Measurements from ENCODE around the gene ZCCHC2.

Gene ZCCHC2

DNA sequence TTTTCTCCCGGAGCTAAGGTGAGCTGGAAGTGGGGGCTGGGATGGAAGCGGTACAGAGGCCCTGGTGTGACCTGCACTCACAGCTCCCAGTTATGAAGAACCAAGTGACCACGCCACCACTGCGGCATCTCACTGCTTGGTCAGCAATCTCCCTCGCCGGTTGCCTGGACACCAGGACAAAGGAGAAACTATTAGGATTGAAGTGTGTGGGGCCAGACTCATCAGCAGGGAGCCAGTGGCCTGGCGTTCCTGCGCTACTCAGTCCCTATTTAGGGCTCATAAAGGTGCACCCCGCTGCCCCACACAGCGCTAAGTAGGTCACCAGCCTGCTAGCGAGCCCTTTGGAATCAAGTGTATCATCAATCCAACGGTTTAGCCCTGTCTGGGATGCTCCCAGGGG lies 82.9 kb downstream of the ZCCHC2 start:
- Histone ChIP-seq H3K4me3 (IDR thresholded peaks at IDR 0.05; ENCODE audit: insufficient read depth, low read depth, low read length) (no peak overlapping the region), H3K4me1 (ENCODE audit: low read depth, poor library complexity, severe bottlenecking) (no peaks in the 10 kb centered on the region), H3K4me2 (no peak overlapping the region), H3K79me2 (ENCODE audit: insufficient read depth, low read depth) (no peaks in the 10 kb centered on the region), H3K27ac (no peak overlapping the region), H3K36me3 (ENCODE audit: insufficient read depth) (no peaks in the 10 kb centered on the region), H2AFZ (ENCODE audit: low read depth) (no peak overlapping the region), H4K20me1 (ENCODE audit: insufficient read depth) (no peaks in the 10 kb centered on the region), H3K27me3 (ENCODE audit: insufficient read depth, low read depth) (no peaks in the 10 kb centered on the region), H3K9ac (no peak overlapping the region)
- no peak for TF ChIP-seq CTCF (conservative IDR thresholded peaks at IDR 0.05; ENCODE audit: low read depth, low read length)

DNA sequence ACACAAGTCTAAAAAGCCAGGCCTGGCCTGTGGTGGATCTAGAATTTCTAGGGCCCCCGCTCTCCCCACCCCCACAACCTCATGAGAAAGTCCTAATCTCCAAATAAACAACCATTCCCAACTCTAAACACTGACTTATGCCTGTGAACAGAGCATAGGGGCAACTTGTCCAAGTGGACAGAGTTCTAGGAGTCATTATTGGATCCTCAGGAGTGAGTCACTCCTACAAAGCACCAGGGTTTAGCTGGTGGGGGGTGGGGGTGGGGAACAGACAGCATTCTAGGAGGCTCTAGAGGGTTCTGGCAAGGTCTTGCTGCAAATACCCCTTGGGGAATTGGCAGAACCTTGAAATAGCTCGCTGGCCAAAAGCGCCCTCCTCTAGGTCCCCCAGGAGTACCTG lies 83.3 kb downstream of the ZCCHC2 start:
- Histone ChIP-seq H3K36me3 (ENCODE audit: insufficient read depth) (no peaks in the 10 kb centered on the region), H3K9ac (no peak overlapping the region), H3K4me1 (ENCODE audit: low read depth, poor library complexity, severe bottlenecking) (no peaks in the 10 kb centered on the region), H3K27me3 (ENCODE audit: insufficient read depth, low read depth) (no peaks in the 10 kb centered on the region), H3K79me2 (ENCODE audit: insufficient read depth, low read depth) (no peaks in the 10 kb centered on the region), H3K4me3 (IDR thresholded peaks at IDR 0.05; ENCODE audit: insufficient read depth, low read depth, low read length) (no peak overlapping the region), H4K20me1 (ENCODE audit: insufficient read depth) (no peaks in the 10 kb centered on the region), H3K27ac (no peak overlapping the region), H2AFZ (ENCODE audit: low read depth) (no peak overlapping the region), H3K4me2 (no peak overlapping the region)
- TF ChIP-seq CTCF (conservative IDR thresholded peaks at IDR 0.05; ENCODE audit: low read depth, low read length), result no peak

DNA sequence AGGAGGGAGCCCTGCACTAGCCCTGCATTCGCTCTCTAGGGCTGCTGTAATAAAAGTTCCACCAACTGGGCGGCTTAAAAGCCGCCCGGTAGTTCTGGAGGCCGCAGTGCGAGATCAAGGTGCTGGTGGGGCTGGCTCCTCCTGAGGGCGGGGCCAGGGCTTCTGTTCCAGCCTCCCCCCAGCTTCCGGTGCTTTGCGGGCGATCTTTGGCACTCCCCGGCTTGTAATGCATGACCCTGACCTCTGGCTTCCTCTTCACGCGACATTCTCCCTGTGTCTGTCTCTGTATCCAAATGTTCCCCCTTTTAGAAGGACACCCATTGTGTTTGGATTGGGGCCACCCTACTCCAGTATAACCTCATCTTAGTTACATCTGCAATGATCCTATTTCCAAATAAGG lies 84.5 kb downstream of the ZCCHC2 start:
- Histone ChIP-seq H3K4me3 (IDR thresholded peaks at IDR 0.05; ENCODE audit: insufficient read depth, low read depth, low read length) (no peak overlapping the region), H3K4me2 (no peak overlapping the region), H3K27ac (no peak overlapping the region), H2AFZ (ENCODE audit: low read depth) (no peak overlapping the region), H3K79me2 (ENCODE audit: insufficient read depth, low read depth) (no peaks in the 10 kb centered on the region), H3K27me3 (ENCODE audit: insufficient read depth, low read depth) (no peaks in the 10 kb centered on the region), H3K4me1 (ENCODE audit: low read depth, poor library complexity, severe bottlenecking) (no peaks in the 10 kb centered on the region), H3K9ac (no peak overlapping the region), H4K20me1 (ENCODE audit: insufficient read depth) (no peaks in the 10 kb centered on the region), H3K36me3 (ENCODE audit: insufficient read depth) (no peaks in the 10 kb centered on the region)
- no peak for TF ChIP-seq CTCF (conservative IDR thresholded peaks at IDR 0.05; ENCODE audit: low read depth, low read length)

DNA sequence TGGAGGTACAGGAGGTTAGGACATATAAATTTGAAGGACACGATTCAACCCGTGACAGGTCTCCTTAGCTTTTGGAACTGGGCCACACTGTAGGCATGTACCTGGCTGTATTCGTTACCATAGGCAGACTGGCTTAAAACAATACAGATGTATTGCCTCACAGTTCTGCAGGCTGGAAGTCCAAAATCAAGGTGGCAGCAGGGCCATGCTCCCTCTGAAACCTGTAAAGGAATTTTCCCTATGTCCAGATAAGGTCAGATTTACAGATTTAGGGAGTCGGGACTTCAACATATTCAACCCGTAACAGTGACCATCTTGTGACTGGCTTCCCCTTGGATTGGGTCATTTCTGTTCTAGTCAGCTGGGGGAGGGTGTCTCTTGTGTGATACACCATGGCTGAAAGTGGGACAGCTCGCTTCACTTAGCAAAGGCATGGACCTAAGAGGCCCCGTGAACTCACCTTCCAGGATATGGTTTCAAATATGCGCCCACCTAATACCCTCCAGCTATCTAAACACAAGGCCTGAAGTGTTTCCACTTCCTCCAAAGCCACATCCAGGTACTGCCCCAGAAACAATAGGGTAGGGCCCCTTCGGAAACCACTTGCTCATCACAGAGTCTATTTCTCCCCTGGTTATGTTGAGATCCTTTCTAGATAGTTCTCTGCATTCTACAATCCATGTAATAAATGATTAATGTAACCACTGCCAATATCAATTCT lies 85.0 kb downstream of the ZCCHC2 start:
- Histone ChIP-seq H2AFZ (ENCODE audit: low read depth) (no peak overlapping the region), H3K36me3 (ENCODE audit: insufficient read depth) (no peaks in the 10 kb centered on the region), H3K4me1 (ENCODE audit: low read depth, poor library complexity, severe bottlenecking) (no peaks in the 10 kb centered on the region), H3K27ac (no peak overlapping the region), H3K4me3 (IDR thresholded peaks at IDR 0.05; ENCODE audit: insufficient read depth, low read depth, low read length) (no peak overlapping the region), H3K9ac (no peak overlapping the region), H3K27me3 (ENCODE audit: insufficient read depth, low read depth) (no peaks in the 10 kb centered on the region), H4K20me1 (ENCODE audit: insufficient read depth) (no peaks in the 10 kb centered on the region), H3K4me2 (no peak overlapping the region), H3K79me2 (ENCODE audit: insufficient read depth, low read depth) (no peaks in the 10 kb centered on the region)
- no peak for TF ChIP-seq CTCF (conservative IDR thresholded peaks at IDR 0.05; ENCODE audit: low read depth, low read length)

All from KMS-11 (cell line).